ENCODE results near the gene MPPED1.

Gene MPPED1

DNA sequence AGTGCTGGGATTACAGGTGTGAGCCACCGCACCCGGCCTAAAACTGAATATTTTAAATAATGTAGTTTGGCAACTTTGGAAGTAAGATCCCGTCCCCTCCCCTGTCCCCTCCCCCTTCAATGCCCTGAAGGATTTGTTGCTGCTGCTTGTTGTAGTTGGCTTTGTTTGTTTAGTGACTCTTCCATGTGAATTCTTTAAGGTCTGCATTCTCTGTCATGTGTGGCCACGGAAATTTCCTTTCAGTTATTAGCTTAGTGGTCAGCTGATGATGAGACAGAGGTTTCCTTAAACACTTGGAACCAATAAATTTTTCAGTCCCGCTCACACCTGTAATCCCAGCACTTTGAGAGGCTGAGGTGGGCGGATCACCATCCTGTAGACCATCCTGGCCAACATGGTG, 109.9 kb downstream of the MPPED1 start:
- DNase-seq (ENCODE audit: low spot score): no peak

DNA sequence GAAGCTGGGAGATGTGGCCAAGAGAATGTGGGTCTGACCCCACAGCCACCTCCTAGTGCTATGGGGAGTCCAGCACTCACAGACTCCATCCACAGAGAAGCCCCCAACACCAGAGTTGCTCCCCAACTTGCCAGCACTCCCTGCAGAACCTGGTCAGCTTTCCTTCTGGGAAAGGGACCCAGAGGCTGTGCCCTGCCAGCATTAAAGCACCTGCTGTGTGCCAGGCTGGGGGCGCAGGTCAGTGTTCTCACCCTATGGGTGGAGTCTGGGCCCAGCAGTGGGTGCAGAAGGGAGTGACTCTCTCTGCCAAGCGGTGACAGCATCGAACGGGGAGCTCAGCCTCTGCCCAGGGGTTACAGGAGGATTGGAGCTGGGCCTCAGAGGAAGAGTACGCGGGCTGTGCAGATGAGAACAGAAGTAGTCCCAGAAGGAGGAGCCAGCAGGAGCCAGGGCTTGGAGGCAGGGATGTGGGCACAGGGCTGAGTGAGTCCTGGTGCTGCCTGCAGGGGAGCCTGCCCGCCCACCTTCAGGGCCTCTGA, 114.4 kb downstream of the MPPED1 start:
- no peak for DNase-seq (ENCODE audit: low spot score)

DNA sequence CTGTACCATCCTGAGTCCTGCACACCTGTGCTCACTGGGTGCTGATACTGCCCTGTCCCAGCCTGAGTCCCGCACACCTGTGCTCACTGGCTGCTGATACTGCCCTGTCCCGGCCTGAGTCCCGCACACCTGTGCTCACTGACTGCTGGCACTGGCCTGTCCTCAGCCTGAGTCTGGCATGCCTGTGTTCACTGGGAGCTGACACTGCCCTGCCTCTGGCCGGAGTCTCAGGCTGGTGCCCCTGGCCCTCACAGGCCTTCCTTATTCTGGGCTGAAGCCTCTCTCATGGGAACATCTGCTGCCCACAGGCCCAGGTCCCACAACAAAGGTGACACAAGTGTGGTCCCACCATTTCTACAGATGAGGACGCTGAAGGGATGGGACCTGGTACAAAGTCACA, 115.1 kb downstream of the MPPED1 start:
- DNase-seq (ENCODE audit: low spot score): no peak

DNA sequence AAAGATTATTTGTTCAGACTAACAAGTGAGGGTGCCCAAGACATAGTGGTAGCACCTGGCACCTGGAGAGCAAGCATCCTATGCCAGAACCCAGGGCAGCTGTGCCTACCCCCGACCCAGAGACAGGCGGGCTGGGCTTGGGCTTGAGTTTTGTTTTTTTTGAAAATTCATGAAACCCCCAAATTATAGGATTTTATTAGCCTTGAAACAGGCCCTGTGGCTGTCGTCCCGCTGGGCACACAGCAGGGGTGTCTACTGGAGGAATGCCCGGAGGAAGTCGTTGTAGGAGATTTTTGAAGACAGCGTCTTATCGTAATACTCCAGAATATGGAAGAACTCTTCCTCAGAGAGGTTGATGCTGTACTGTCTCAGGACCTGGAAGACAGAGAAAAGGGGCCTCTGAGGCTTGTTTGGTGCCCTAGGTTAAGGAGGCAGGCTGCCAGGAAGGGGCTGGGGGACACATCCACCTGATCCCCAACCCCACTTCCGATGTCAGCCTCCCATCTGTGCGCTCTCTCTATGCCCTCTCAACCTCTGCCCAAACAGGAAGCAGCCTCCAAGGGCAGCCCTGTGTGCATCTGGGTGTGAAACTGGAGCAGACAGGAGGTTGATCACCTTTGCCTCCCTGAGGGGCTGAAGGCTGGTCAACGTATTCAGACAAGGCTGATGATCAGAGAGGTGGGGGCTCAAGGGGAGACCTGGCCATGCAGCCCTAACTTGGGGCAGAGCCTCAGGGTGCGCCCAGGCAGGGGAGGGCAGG, 117.0 kb downstream of the MPPED1 start:
- no peak for DNase-seq (ENCODE audit: low spot score)

DNA sequence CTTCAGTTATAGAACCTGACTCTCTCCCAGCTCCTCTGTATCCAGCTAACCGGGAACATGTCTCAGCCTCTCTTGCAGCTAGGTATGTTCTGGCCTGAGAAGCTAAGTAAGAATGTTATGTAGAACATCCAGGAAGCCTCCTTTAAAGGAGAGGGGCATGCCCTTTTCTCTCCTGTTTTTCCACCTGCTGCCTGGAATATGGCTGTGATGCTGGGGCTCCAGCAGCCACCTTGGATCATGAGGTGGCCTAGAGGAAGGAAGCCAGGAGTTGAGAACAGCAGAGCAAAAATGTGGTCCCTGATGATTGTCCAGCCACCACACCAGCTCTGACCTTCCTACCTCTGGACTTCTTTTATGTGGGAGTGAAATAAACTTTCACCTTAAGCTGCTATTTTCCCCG, 117.6 kb downstream of the MPPED1 start:
- no peak for DNase-seq (ENCODE audit: low spot score)

DNA sequence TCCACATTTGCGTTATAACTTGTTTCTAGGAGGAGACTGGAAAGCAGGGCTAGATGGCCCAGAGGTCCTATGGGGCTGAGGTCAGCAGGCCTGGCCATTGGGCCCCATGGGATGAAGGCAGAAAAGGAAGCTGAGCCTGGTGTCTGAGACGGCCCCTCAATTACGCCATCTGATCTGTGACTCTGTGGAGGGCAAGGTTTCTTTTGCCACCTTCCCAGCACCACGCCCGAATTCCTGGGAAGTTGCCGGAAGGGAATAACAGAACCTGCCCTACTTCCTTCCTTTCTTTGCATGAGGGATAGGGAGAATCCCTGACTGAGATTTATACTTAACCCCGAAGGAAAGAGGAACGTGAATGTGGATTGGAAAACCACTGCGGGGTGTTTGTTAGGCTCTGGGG, 118.1 kb downstream of the MPPED1 start:
- no peak for DNase-seq (ENCODE audit: low spot score)

DNA sequence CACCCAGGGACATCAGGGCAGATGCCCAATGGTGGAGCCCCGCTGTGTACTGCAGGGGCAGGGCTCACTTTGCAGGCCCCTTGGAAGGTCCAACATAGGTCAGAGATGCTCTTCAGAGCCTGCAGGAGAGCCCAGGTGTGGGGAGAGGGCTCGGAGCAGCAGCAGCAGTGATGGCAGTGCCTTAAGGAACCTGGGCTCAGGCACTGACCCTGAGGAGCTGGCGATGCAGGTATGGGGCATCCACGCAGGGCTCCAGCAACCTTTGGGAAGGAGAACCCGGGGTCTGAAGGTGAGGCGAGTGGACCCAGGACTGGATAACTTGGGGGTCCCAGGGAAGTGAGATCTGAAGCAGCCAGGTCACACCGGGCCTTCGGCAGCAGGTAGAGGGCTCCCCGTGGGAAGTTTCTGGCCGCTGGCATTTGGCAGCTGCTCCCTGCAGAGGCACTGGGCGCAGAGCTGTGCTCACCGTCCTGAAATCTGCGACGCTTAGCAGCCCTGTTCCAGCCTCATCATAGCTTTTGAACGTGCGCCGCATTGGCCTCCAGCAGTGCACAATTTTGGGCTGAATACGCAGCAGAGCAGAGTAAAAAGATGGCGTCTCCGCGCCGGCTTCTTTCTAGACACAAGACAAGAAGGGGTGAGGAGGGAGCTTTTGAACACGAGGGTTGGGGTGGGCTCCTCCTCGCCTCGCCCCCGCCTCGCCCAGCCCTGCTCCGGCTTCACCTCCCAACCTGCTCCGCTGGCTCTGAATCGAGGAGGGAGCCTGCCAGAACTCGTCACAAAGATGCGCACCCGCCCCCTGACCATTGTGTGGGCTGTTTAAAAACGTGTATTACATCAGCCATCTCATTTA, 118.8 kb downstream of the MPPED1 start:
- DNase-seq (ENCODE audit: low spot score): no peak

DNA sequence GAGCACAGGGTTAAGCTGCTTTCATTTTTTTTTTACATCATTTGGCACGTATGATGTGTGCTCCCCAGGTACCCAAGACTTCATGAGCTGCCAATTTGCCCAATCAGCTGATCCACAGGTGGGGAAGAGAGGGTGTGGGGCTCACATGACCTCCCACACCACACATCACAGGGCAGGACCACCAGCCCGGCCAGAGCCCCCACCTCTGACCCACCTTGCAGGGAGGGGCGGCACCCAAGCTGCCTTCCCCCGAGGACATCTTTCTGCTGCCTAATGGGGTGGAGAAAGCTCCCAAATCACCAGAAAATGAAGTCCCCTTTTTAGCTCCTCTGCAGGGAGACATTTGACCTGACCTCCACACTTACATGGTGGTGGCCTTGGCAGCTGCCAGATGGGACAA, 119.8 kb downstream of the MPPED1 start:
- DNase-seq (ENCODE audit: low spot score): no peak

DNA sequence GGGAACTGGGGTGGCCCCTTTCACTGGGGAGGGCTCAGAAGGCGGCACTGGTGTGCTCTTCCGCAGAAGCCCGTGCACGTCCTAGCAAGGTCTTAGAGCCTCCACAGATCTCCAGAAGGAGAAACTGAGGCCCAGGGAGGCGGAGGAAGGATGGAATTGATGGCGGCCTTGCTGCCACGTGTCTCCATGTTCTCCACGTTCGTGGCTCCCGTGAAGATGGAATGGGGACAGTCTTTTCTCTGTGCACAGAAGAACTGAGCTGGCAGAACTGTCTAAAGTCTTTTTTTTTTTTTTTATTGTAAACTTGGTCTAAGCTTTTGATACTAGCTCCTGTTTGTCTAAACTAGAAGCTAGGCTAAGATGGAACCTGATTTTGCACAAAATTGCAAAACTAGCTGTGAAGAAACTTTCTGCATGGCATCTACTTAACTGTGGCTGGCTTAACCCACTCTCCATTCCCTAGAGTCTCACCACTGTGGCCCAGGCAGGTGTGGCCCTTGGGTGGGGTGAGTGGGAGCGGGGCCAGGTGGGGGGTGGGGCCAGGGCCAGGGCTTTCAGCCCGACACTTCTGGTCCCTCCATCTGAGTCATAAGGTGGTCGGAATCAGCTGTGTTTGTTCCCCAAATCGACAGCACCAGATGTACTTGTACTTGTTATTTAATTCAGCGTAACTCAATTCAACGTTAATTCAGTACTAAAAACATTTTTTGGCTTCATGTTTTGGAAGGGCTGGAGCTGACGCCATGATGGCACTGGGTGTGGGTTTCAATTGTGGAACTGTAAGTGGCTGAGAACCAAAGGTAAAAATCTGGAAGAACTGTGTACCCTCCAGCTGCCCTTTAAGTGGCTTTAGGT, 120.7 kb downstream of the MPPED1 start:
- DNase-seq (ENCODE audit: low spot score): no peak

DNA sequence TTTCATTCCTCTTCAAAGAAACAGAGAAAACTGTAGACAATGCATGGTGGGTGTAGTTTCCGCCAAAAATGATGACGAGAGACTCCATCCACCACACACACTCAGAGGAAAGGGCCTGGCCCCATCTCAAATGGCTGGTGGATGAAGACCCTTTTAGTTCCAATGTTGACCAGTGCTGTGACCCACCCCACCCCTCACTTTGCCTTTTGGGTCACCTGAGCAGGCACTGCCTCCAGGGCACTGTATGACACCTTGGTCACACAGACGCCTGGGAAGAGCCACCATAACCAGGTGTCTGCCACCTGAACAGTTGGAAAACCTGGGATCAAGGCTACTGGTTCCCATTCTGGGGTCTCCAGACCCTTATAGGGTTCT, 121.3 kb downstream of the MPPED1 start:
- DNase-seq (ENCODE audit: low spot score): no peak

DNA sequence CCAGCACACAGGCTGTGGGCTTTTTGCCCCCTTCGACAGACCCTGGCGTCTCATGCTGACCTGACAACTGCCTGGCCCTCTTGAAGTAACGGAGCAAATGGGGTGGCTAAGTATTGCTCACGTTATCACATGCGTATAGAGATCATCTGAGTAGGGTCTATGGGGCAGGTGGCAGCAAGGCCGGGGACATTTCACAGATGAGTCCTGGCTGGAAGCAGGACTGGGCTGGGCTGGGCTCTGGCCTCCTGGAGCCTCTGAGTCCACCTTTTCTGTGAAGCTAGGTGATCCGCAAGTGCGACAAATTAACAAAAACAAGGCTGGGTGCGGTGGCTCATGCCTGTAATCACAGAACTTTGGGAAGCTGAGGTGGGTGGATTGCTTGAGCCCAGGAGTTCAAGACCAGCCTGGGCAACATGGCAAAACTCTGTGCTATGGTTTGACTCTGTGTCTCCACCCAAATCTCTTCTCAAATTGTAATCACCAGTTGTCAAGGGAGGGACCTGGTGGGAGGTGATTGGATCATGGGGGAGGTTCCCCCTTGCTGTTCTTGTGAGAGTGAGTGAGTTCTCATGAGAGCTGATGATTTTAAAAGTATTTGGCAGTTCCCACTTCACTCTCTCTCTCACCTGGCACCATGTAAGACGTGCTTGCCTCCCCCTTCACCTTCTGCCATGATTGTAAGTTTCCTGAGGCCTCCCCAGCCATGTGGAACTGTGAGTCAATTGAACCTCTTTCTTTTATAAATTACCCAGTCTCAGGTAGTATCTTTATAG, 122.0 kb downstream of the MPPED1 start:
- no peak for DNase-seq (ENCODE audit: low spot score)

DNA sequence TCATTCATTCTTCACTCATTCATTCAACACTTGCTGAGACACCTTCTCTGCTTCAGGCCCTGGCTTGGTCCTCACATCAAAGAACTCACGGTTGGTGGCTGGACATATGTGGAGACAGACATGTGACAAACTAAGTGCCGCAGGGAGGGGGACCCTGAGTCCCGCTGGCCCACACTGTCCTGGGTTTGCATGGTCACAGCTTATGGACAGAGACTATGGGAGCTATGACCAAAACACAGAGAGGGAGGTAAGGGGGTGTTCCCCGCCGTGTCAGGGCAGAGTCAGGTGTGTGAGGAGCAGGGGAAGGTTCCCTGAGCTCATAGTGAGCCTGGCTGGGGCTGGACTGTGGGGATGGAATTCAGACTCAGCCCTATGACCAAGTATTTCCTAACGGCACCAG, 123.1 kb downstream of the MPPED1 start:
- no peak for DNase-seq (ENCODE audit: low spot score)

DNA sequence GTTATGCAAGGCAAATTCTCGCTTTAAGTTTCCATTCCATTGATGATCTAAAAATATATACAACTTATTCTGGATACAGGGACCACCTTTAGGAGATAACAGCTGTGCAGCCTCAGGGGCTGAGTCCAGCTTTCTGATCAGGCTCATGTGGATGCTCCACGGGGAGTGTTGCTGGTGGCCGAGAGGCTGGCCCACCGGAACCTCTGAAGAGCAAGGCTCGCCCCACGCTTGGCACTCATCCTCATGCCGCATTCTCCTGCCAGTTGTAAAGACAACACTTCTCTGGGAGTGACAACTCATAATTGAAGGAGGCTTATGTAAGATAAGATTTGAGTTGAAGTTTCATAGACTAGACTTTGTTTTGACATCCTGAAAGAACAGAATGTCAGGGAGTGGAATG, 123.5 kb downstream of the MPPED1 start:
- DNase-seq (ENCODE audit: low spot score): no peak

DNA sequence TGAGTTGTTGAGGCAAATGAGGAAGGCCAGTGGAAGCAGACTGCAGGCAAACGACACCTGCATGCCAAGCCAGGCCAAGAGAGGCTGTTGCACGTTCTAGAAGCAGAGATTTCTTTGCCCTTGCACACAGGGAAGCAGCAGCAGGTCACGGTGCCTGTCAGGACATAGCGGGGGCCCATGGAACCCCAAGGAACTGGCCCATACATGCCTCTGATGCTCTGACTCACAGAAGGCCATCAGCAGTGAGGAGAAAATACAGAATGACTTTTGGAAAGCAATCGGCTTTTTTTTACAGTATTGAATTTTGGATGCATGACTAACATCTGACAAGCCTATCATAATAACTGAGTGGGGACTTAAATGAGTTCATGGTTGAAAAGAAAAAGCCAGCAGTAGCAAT, 123.9 kb downstream of the MPPED1 start:
- DNase-seq (ENCODE audit: low spot score): no peak

DNA sequence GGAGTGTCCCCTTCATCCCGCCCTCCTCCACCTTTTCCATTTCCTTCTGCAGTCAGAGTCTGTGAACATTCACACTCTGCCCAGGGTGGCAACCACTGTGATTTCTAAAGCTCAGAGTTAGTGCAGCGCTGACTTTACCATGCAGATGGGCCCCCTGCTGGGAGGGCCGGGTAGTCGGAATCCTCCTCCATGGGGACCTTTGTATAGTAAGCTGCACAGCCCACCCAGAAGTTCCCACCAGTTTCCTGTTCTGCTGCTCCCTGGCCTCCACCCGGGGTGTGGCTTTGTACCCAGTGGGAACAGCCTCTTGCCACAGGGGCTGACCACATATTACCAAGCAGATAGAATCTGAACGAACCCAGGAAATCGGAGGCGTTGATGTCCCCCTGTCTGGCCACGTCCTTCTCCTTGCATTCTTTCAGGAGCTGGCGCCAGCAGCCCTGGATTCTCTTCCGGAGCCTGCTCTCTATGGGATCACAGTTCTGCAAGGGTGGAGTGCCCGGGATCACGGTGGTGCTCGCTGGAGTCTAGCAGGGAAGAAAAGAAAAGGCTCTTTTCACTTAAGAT, 125.3 kb downstream of the MPPED1 start:
- DNase-seq (ENCODE audit: low spot score): peak; percentile 58

DNA sequence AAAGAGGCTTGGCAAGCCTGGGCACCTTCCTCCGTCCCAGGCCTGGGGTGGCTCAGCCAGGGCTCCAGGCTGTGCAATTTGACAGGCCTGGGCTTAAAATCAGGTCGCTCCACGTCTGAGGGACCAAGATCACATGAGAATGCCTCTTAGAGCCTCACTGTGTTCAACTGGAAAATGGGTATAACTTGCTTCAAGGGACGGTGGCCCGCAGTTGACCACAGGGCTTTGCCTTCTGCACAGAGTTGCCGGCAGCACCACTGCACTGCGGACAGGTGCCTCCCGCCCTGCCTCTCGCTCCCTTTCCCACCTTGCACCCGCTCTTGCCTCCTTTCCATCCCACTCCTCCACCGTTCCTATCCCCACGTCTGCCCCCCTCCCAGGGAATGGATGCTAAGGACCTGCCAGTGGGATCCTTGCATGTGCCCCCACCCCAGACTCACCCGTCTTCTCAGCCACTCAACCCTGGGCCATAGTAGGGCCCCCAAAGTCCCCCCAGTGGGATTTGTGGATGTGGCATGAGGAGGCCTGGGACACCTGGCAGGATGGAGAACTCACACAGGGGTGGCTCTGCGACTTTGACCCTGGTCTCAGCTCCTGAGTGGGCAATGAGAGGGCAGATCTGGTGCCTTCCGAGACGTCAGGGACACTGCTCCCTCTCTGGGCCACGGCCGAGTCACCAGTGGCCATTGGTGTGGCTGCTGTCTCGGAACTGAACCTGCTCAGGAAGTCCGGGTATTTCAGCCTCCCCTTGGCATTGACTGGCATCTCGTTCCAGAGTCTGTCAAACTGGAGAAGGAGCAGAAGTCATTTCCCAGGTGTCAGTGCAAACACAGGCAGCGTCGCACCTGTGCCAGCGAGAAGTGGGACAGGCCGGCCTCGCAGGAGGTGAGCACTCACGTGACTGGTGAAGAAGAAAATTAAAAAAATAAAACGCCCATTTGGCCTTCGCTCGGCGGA, 128.0 kb downstream of the MPPED1 start:
- DNase-seq (ENCODE audit: low spot score): no peak

DNA sequence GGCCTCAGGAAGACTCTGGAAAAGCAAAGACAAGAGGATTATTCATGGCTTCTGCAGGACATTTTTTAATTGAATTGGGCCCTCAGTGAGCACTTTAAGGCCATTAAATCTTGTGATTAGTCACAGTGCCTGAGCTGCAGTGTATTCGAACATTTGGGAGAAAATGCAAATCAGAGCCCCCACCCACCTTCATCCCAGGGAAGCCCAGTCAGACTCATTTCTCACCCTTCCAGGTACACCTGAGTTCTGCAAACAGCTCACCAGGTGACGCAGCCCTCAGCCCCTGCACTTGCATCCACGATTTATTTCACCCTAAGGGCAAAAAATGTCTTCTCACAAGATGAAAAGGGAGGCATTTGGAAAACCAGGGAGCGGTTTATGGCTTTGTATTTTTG, 128.7 kb downstream of the MPPED1 start:
- DNase-seq (ENCODE audit: low spot score): no peak

DNA sequence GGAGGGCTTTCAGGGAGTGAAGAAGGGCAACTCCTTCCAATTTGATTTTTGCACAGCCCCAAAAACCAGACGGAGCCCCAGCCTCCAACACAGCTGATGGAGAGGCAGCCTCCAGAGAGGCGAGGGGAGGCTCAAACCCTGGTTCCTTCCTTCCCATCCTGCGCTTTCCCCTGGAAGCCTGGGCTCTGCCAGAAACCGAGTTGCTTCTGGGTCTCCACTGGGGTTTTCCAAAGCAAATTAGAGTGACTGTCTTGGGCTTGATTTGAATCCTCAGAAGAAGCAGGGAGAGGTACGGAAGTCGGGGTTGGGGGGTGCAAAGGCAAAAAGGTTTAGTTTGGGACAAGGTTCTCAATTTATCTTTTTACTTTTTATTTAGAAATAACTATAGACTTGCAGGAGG, 129.2 kb downstream of the MPPED1 start:
- DNase-seq (ENCODE audit: low spot score): no peak

DNA sequence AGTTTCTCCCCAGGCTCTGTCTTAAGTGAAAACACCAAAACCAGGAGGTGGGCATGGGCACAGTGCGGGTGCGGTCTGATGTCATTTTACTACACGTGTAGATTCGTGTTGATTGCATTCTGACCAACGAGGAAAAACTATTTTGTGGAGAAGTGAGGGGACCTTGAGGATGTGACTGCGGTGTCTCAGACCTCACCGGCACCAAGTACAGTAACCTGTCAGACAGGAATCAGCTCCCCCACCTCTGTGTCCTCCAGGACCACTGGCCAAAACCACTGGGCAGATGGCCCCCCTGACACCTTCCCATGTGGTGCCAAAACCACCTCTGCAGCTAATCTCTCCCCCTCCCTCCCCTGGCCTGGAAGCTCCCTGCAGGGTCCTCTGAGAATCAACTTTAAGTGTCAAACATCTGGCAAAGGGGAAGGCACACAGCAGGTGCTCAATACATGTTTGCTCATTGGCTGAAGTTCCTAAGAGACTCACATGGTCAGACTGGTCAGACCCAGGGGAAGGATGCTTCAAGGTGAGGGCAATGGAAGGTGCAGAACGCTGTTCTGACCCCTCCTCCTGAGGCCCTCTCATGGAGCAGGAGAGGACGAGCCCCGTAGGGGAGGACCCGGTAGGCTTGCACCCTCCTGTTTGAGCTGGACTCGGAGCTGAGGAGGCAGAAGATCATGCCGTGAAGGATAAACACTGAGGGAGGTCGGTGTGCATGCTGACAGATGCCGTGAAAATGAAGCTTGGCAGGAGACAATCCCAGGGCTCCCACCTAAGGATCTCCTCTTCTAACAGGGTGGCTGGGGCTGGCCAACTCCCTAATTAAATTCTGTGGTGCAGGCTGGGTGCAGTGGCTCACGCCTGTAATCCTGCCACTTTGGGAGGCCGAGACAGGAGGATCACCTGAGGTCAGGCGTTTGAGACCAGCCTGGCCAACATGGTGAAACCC, 129.9 kb downstream of the MPPED1 start:
- DNase-seq (ENCODE audit: low spot score): no peak
